ENCODE data around the gene SERPINI2.

DNA sequence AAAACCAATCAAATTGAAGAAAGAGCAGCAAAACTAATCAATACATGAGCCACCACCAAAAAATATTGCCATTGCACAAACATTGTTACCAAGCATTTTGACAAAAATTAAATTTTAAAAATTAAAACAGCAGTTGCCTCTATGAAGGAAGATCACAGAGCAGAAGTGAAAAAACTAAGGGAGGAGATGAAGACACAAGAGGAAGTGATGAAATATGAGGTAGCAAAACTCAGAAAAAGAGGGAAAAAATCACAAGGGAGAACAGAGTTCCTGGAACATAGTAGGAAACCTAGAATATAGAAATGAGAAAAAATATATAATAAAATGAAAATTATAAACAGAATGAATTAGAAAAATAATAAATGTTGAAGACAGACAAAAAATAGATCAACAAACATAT, 7.3 kb upstream of the SERPINI2 start:
- no peak for TF ChIP-seq FOS (IDR thresholded peaks at IDR 0.05; ENCODE audit: borderline replicate concordance, insufficient read depth, low read length)
- TF ChIP-seq, protein P1, sequence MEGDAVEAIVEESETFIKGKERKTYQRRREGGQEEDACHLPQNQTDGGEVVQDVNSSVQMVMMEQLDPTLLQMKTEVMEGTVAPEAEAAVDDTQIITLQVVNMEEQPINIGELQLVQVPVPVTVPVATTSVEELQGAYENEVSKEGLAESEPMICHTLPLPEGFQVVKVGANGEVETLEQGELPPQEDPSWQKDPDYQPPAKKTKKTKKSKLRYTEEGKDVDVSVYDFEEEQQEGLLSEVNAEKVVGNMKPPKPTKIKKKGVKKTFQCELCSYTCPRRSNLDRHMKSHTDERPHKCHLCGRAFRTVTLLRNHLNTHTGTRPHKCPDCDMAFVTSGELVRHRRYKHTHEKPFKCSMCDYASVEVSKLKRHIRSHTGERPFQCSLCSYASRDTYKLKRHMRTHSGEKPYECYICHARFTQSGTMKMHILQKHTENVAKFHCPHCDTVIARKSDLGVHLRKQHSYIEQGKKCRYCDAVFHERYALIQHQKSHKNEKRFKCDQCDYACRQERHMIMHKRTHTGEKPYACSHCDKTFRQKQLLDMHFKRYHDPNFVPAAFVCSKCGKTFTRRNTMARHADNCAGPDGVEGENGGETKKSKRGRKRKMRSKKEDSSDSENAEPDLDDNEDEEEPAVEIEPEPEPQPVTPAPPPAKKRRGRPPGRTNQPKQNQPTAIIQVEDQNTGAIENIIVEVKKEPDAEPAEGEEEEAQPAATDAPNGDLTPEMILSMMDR (IDR thresholded peaks at IDR 0.05; ENCODE audit: extremely low read depth in 1 of 2, insufficient read depth in 1 of 2, low read depth in 1 of 2, low read length in 2 of 2): no peak
- no peak for TF ChIP-seq POLR2A (IDR thresholded peaks at IDR 0.05; ENCODE audit: low read depth, low read length)
- TF ChIP-seq MYC (IDR thresholded peaks at IDR 0.05; ENCODE audit: low read depth, low read length): no peak
- TF ChIP-seq POLR2AphosphoS5 (IDR thresholded peaks at IDR 0.05; ENCODE audit: insufficient read depth, low read depth, low read length): no peak
